HG03439 (cell line): ENCODE data around the gene GPR21.

Experiments
- ATAC-seq: cut with Tn5 transposase; IDR thresholded peaks from one replicate; pipeline ENCODE4 v1.9.1; 2021; ENCODE audit warnings: mild to moderate bottlenecking, moderate library complexity; ENCODE audit not compliant: unreplicated experiment

Gene GPR21

GRCh38 chr9:123031963-123032362 is 1.5 kb upstream of the GPR21 start:
- no peak for ATAC-seq

GRCh38 chr9:123033864-123034601 is 566 bp downstream of the GPR21 start:
- ATAC-seq = no peak

GRCh38 chr9:123034881-123035510 is 1.5 kb downstream of the GPR21 start:
- ATAC-seq = no peak

GRCh38 chr9:123035791-123036190 is 2.3 kb downstream of the GPR21 start:
- ATAC-seq = no peak

GRCh38 chr9:123036893-123037545 is 3.6 kb downstream of the GPR21 start:
- no peak for ATAC-seq

- no peak for ATAC-seq
These were observed 6.3 kb downstream of the GPR21 start for GRCh38 chr9:123039617-123040219.

- no peak for ATAC-seq
These were observed 7.3 kb downstream of the GPR21 start for GRCh38 chr9:123040801-123041200.

- ATAC-seq = no peak
These were observed 8.0 kb downstream of the GPR21 start for GRCh38 chr9:123041489-123041888.

- ATAC-seq = no peak
These were observed 9.8 kb downstream of the GPR21 start for GRCh38 chr9:123043081-123043939.

- ATAC-seq = no peak
These were observed 11.1 kb downstream of the GPR21 start for GRCh38 chr9:123044586-123044985.

GRCh38 chr9:123046406-123047195 is 13.1 kb downstream of the GPR21 start:
- ATAC-seq = no peak

GRCh38 chr9:123048748-123049147 is 15.3 kb downstream of the GPR21 start:
- ATAC-seq = no peak

GRCh38 chr9:123049589-123050222 is 16.2 kb downstream of the GPR21 start:
- ATAC-seq = no peak

GRCh38 chr9:123053046-123053445 is 19.6 kb downstream of the GPR21 start:
- ATAC-seq = no peak

- ATAC-seq = no peak
These were observed 20.2 kb downstream of the GPR21 start for GRCh38 chr9:123053711-123054110.

- no peak for ATAC-seq
These were observed 25.4 kb downstream of the GPR21 start for GRCh38 chr9:123058834-123059233.

- ATAC-seq = no peak
These were observed 26.2 kb downstream of the GPR21 start for GRCh38 chr9:123059472-123060220.

GRCh38 chr9:123061216-123061615 is 27.7 kb downstream of the GPR21 start:
- no peak for ATAC-seq
